Memory B cell (primary cell): ENCODE results near the gene SNX25.
A peak's percentile ranks its signal among the peaks of the same experiment; 100 is the strongest.
"Not testable (repeated sequence)": the region's sequence is repeated elsewhere in the genome, so short reads cannot be mapped to it uniquely, and the experiment has no call there.

ENCODE experiments used
- ATAC-seq: fragments of 150-1000 bp; cut with Tn5 transposase; 2 replicates; pipeline ENCODE4 v1.10.0; 2021; ENCODE audit warnings: low read depth, mild to moderate bottlenecking, moderate library complexity
- DNase-seq, 2 donors: peaks; one replicate each; pipeline ENCODE4 v3.0.0; 2022; ENCODE audit warnings: low spot score in 2 of 2
- H3K27ac Mint-ChIP-seq: one replicate; pipeline ENCODE4 v1.8.0; 2022; ENCODE audit warnings: mild to moderate bottlenecking, moderate library complexity, mixed read lengths
- H3K27me3 Mint-ChIP-seq: one replicate; pipeline ENCODE4 v1.8.0; 2022; ENCODE audit warnings: mixed read lengths
- H3K36me3 Mint-ChIP-seq: one replicate; pipeline ENCODE4 v1.8.0; 2022; ENCODE audit warnings: mild to moderate bottlenecking, mixed read lengths
- H3K4me1 Mint-ChIP-seq: one replicate; pipeline ENCODE4 v1.8.0; 2022; ENCODE audit warnings: mixed read lengths
- H3K4me3 Mint-ChIP-seq: one replicate; pipeline ENCODE4 v1.8.0; 2022; ENCODE audit warnings: mild to moderate bottlenecking, moderate library complexity, mixed read lengths
- H3K9me3 Mint-ChIP-seq: one replicate; pipeline ENCODE4 v1.8.0; 2022; ENCODE audit warnings: mixed read lengths

SNX25 gene

GRCh38 chr4:185305979-185306442, 96.6 kb downstream of the SNX25 start:
- Mint-ChIP-seq H3K36me3 (peaks cover 11% of the 10 kb centered on the region), H3K27me3 (no peaks in the 10 kb centered on the region), H3K9me3 (no peaks in the 10 kb centered on the region), H3K4me1 (peaks cover 29% of the 10 kb centered on the region), H3K27ac (no peak overlapping the region), H3K4me3 (no peak overlapping the region)
- DNase-seq (no peak), ATAC-seq (no peak)

GRCh38 chr4:185307136-185307950, 97.9 kb downstream of the SNX25 start:
- Mint-ChIP-seq H3K36me3 (peaks cover 13% of the 10 kb centered on the region), H3K27me3 (no peaks in the 10 kb centered on the region), H3K27ac (no peak overlapping the region), H3K4me1 (peaks cover 36% of the 10 kb centered on the region), H3K4me3 (no peak overlapping the region), H3K9me3 (no peaks in the 10 kb centered on the region)
- DNase-seq (no peak), ATAC-seq (no peak)

- Mint-ChIP-seq H3K4me1 (peaks cover 34% of the 10 kb centered on the region), H3K9me3 (no peaks in the 10 kb centered on the region), H3K36me3 (peaks cover 25% of the 10 kb centered on the region), H3K27me3 (no peaks in the 10 kb centered on the region), H3K27ac (peak overlapping the region; percentile 18), H3K4me3 (peak overlapping the region; percentile 35)
- peak; percentile 68 for ATAC-seq
- DNase-seq, result peak in 1 of 2 donors; percentile 20
Observed at GRCh38 chr4:185309770-185310169, 100.4 kb downstream of the SNX25 start.

GRCh38 chr4:185311113-185311888, 101.9 kb downstream of the SNX25 start:
- DNase-seq (no peak), ATAC-seq (peak; percentile 35)
- Mint-ChIP-seq H3K4me3 (peak overlapping the region; percentile 33), H3K27me3 (no peaks in the 10 kb centered on the region), H3K27ac (peak overlapping the region; percentile 83), H3K9me3 (no peaks in the 10 kb centered on the region), H3K4me1 (peaks cover 30% of the 10 kb centered on the region), H3K36me3 (peaks cover 35% of the 10 kb centered on the region)

GRCh38 chr4:185312699-185313098, 103.3 kb downstream of the SNX25 start:
- no peak for ATAC-seq
- peaks cover 44% of the 10 kb centered on the region for H3K36me3 Mint-ChIP-seq
- no peak overlapping the region for H3K27ac Mint-ChIP-seq
- no peak overlapping the region for H3K4me3 Mint-ChIP-seq
- peaks cover 26% of the 10 kb centered on the region for H3K4me1 Mint-ChIP-seq
- DNase-seq, result no peak
- H3K27me3 Mint-ChIP-seq, result no peaks in the 10 kb centered on the region
- no peaks in the 10 kb centered on the region for H3K9me3 Mint-ChIP-seq

- H3K27me3 Mint-ChIP-seq, DNase-seq, ATAC-seq, H3K27ac Mint-ChIP-seq, H3K9me3 Mint-ChIP-seq, H3K4me1 Mint-ChIP-seq, H3K4me3 Mint-ChIP-seq: not testable (repeated sequence)
- H3K36me3 Mint-ChIP-seq, result peaks cover 41% of the 10 kb centered on the region
Observed at GRCh38 chr4:185317462-185317861, 108.1 kb downstream of the SNX25 start.

- Mint-ChIP-seq H3K9me3 (no peaks in the 10 kb centered on the region), H3K4me1 (no peaks in the 10 kb centered on the region), H3K4me3 (no peak overlapping the region), H3K36me3 (peaks cover 39% of the 10 kb centered on the region), H3K27me3 (no peaks in the 10 kb centered on the region), H3K27ac (no peak overlapping the region)
- DNase-seq (no peak), ATAC-seq (no peak)
Observed at GRCh38 chr4:185317880-185318279, 108.5 kb downstream of the SNX25 start.

- H3K4me3 Mint-ChIP-seq, result no peak overlapping the region
- H3K4me1 Mint-ChIP-seq, result no peaks in the 10 kb centered on the region
- no peaks in the 10 kb centered on the region for H3K9me3 Mint-ChIP-seq
- DNase-seq, result no peak
- no peaks in the 10 kb centered on the region for H3K27me3 Mint-ChIP-seq
- H3K27ac Mint-ChIP-seq, result no peak overlapping the region
- no peak for ATAC-seq
- peaks cover 34% of the 10 kb centered on the region for H3K36me3 Mint-ChIP-seq
Observed at GRCh38 chr4:185318679-185319078, 109.3 kb downstream of the SNX25 start.

- ATAC-seq (no peak), DNase-seq (no peak)
- Mint-ChIP-seq H3K4me1 (peaks cover 3% of the 10 kb centered on the region), H3K4me3 (no peak overlapping the region), H3K36me3 (peaks cover 16% of the 10 kb centered on the region), H3K27me3 (no peaks in the 10 kb centered on the region), H3K9me3 (no peaks in the 10 kb centered on the region), H3K27ac (peak overlapping the region; percentile 45)
Observed at GRCh38 chr4:185322803-185323202, 113.4 kb downstream of the SNX25 start.

GRCh38 chr4:185323606-185324005, 114.2 kb downstream of the SNX25 start:
- H3K36me3 Mint-ChIP-seq, result peaks cover 19% of the 10 kb centered on the region
- DNase-seq (no peak), ATAC-seq (no peak)
- peaks cover 4% of the 10 kb centered on the region for H3K4me1 Mint-ChIP-seq
- H3K9me3 Mint-ChIP-seq, result no peaks in the 10 kb centered on the region
- H3K27me3 Mint-ChIP-seq, result no peaks in the 10 kb centered on the region
- no peak overlapping the region for H3K4me3 Mint-ChIP-seq
- H3K27ac Mint-ChIP-seq, result peak overlapping the region; percentile 14

- Mint-ChIP-seq H3K36me3 (peaks cover 26% of the 10 kb centered on the region), H3K27ac (peak overlapping the region; percentile 14)
- H3K9me3 Mint-ChIP-seq, DNase-seq, H3K4me3 Mint-ChIP-seq, H3K27me3 Mint-ChIP-seq, ATAC-seq, H3K4me1 Mint-ChIP-seq: not testable (repeated sequence)
Observed at GRCh38 chr4:185324361-185324760, 115.0 kb downstream of the SNX25 start.

GRCh38 chr4:185325721-185326120, 116.3 kb downstream of the SNX25 start:
- not testable (repeated sequence) for H3K9me3 Mint-ChIP-seq, H3K27me3 Mint-ChIP-seq, DNase-seq, H3K4me3 Mint-ChIP-seq, ATAC-seq, H3K27ac Mint-ChIP-seq
- peaks cover 23% of the 10 kb centered on the region for H3K36me3 Mint-ChIP-seq
- peaks cover 12% of the 10 kb centered on the region for H3K4me1 Mint-ChIP-seq

GRCh38 chr4:185328586-185328985, 119.2 kb downstream of the SNX25 start:
- H3K4me3 Mint-ChIP-seq, result no peak overlapping the region
- no peaks in the 10 kb centered on the region for H3K9me3 Mint-ChIP-seq
- H3K4me1 Mint-ChIP-seq, result peaks cover 16% of the 10 kb centered on the region
- ATAC-seq, result no peak
- H3K27ac Mint-ChIP-seq, result no peak overlapping the region
- peaks cover 27% of the 10 kb centered on the region for H3K36me3 Mint-ChIP-seq
- no peaks in the 10 kb centered on the region for H3K27me3 Mint-ChIP-seq
- DNase-seq, result no peak

GRCh38 chr4:185329879-185330510, 120.6 kb downstream of the SNX25 start:
- H3K27ac Mint-ChIP-seq, result peak overlapping the region; percentile 26
- H3K36me3 Mint-ChIP-seq, result peaks cover 25% of the 10 kb centered on the region

More at GRCh38 chr4:185329879-185330510, 120.6 kb downstream of the SNX25 start:
- not testable (repeated sequence) for H3K27me3 Mint-ChIP-seq, DNase-seq, ATAC-seq, H3K9me3 Mint-ChIP-seq, H3K4me3 Mint-ChIP-seq
- peaks cover 13% of the 10 kb centered on the region for H3K4me1 Mint-ChIP-seq
